ENCODE measurements around the gene SLC39A2. TPM values are rescaled to one million over a fixed set of nuclear protein-coding genes. Genes with fewer than 3 reads are reported as not detected.
A peak's percentile ranks its signal among the peaks of the same experiment; 100 is the strongest.

The SLC39A2 gene
- total and polyA plus RNA-seq, 5 donors from 2014 or later, result not detected

GRCh38 chr14:21015312-21015711, 16.2 kb downstream of the SLC39A2 start:
- Histone ChIP-seq H3K4me1 (ENCODE audit: control insufficient read depth, insufficient read depth, low read length, poor library complexity, severe bottlenecking) (no peaks in the 10 kb centered on the region), H3K27ac (ENCODE audit: insufficient read depth, low read length, poor library complexity, severe bottlenecking) (no peak overlapping the region), H3K9me3 (ENCODE audit: control insufficient read depth in 2 of 2, low read length in 2 of 2) (no peaks in the 10 kb centered on the region), H3K4me3 (ENCODE audit: low read depth, low read length) (no peak overlapping the region), H3K36me3 (ENCODE audit: control insufficient read depth, insufficient read depth, low read length) (peaks cover 9% of the 10 kb centered on the region), H3K27me3 (ENCODE audit: control insufficient read depth, insufficient read depth, low read length) (peaks cover 14% of the 10 kb centered on the region)
- H3K4me1 Mint-ChIP-seq, result no peaks in the 10 kb centered on the region
- H3K4me3 Mint-ChIP-seq, result no peak overlapping the region
- ATAC-seq (ENCODE audit: low read depth in 2 of 2), result no peak
- DNase-seq, result no peak
- H3K27ac Mint-ChIP-seq, result no peak overlapping the region
- peaks cover 21% of the 10 kb centered on the region for H3K36me3 Mint-ChIP-seq
- peaks cover 22% of the 10 kb centered on the region for H3K27me3 Mint-ChIP-seq
- H3K9me3 Mint-ChIP-seq, result no peaks in the 10 kb centered on the region

GRCh38 chr14:21016413-21017190, 17.5 kb downstream of the SLC39A2 start:
- Histone ChIP-seq H3K36me3 (ENCODE audit: control insufficient read depth, insufficient read depth, low read length) (peaks cover 9% of the 10 kb centered on the region), H3K27me3 (ENCODE audit: control insufficient read depth, insufficient read depth, low read length) (peaks cover 12% of the 10 kb centered on the region), H3K9me3 (ENCODE audit: control insufficient read depth in 2 of 2, low read length in 2 of 2) (no peaks in the 10 kb centered on the region), H3K27ac (ENCODE audit: insufficient read depth, low read length, poor library complexity, severe bottlenecking) (no peak overlapping the region), H3K4me3 (ENCODE audit: low read depth, low read length) (no peak overlapping the region), H3K4me1 (ENCODE audit: control insufficient read depth, insufficient read depth, low read length, poor library complexity, severe bottlenecking) (no peaks in the 10 kb centered on the region)
- H3K36me3 Mint-ChIP-seq, result peaks cover 30% of the 10 kb centered on the region
- peaks cover 0 to 2% (median 0%) of the 10 kb centered on the region in 4 donors for H3K4me1 Mint-ChIP-seq
- no peak for ATAC-seq (ENCODE audit: low read depth in 2 of 2)
- peak overlapping the region in 1 of 4 donors; percentile 42 for H3K4me3 Mint-ChIP-seq
- no peak for DNase-seq
- peak overlapping the region in 1 of 3 donors; percentile 33 for H3K27ac Mint-ChIP-seq
- peaks cover 20% of the 10 kb centered on the region for H3K27me3 Mint-ChIP-seq
- H3K9me3 Mint-ChIP-seq, result no peaks in the 10 kb centered on the region

- peaks cover 15% of the 10 kb centered on the region for H3K27me3 Mint-ChIP-seq
- no peaks in the 10 kb centered on the region for H3K9me3 ChIP-seq (ENCODE audit: control insufficient read depth in 2 of 2, low read length in 2 of 2)
- peaks cover 7% of the 10 kb centered on the region for H3K27me3 ChIP-seq (ENCODE audit: control insufficient read depth, insufficient read depth, low read length)
- H3K4me1 ChIP-seq (ENCODE audit: control insufficient read depth, insufficient read depth, low read length, poor library complexity, severe bottlenecking), result no peaks in the 10 kb centered on the region
- H3K9me3 Mint-ChIP-seq, result no peaks in the 10 kb centered on the region
- H3K36me3 Mint-ChIP-seq, result peaks cover 35% of the 10 kb centered on the region
- H3K27ac Mint-ChIP-seq, result no peak overlapping the region
- H3K4me3 Mint-ChIP-seq, result no peak overlapping the region
- peaks cover 0 to 9% (median 1%) of the 10 kb centered on the region in 4 donors for H3K4me1 Mint-ChIP-seq
- ATAC-seq (ENCODE audit: low read depth in 2 of 2), result no peak
- H3K36me3 ChIP-seq (ENCODE audit: control insufficient read depth, insufficient read depth, low read length), result peaks cover 9% of the 10 kb centered on the region
- DNase-seq, result no peak
- H3K4me3 ChIP-seq (ENCODE audit: low read depth, low read length), result no peak overlapping the region
- H3K27ac ChIP-seq (ENCODE audit: insufficient read depth, low read length, poor library complexity, severe bottlenecking), result no peak overlapping the region
Observed at GRCh38 chr14:21017528-21018245, 18.6 kb downstream of the SLC39A2 start.

GRCh38 chr14:21018286-21018685, 19.2 kb downstream of the SLC39A2 start:
- Histone ChIP-seq H3K4me1 (ENCODE audit: control insufficient read depth, insufficient read depth, low read length, poor library complexity, severe bottlenecking) (peaks cover under 1% of the 10 kb centered on the region), H3K36me3 (ENCODE audit: control insufficient read depth, insufficient read depth, low read length) (peaks cover 9% of the 10 kb centered on the region), H3K4me3 (ENCODE audit: low read depth, low read length) (no peak overlapping the region), H3K27ac (ENCODE audit: insufficient read depth, low read length, poor library complexity, severe bottlenecking) (no peak overlapping the region), H3K27me3 (ENCODE audit: control insufficient read depth, insufficient read depth, low read length) (peaks cover 6% of the 10 kb centered on the region), H3K9me3 (ENCODE audit: control insufficient read depth in 2 of 2, low read length in 2 of 2) (no peaks in the 10 kb centered on the region)
- Mint-ChIP-seq H3K27me3 (peaks cover 17% of the 10 kb centered on the region), H3K4me3 (no peak overlapping the region), H3K36me3 (peaks cover 38% of the 10 kb centered on the region), H3K4me1 (peaks cover 0 to 15% (median 5%) of the 10 kb centered on the region in 4 donors), H3K9me3 (no peaks in the 10 kb centered on the region), H3K27ac (no peak overlapping the region)
- ATAC-seq (ENCODE audit: low read depth in 2 of 2) (no peak), DNase-seq (no peak)

- Mint-ChIP-seq H3K4me3 (no peak overlapping the region), H3K27me3 (peaks cover 18% of the 10 kb centered on the region), H3K36me3 (peaks cover 38% of the 10 kb centered on the region), H3K4me1 (peaks cover 0 to 20% (median 6%) of the 10 kb centered on the region in 4 donors), H3K9me3 (no peaks in the 10 kb centered on the region), H3K27ac (no peak overlapping the region)
- H3K27ac ChIP-seq (ENCODE audit: insufficient read depth, low read length, poor library complexity, severe bottlenecking), result no peak overlapping the region
- H3K36me3 ChIP-seq (ENCODE audit: control insufficient read depth, insufficient read depth, low read length), result peaks cover 9% of the 10 kb centered on the region
- ATAC-seq (ENCODE audit: low read depth in 2 of 2) (no peak), DNase-seq (no peak)
- peaks cover 5% of the 10 kb centered on the region for H3K4me1 ChIP-seq (ENCODE audit: control insufficient read depth, insufficient read depth, low read length, poor library complexity, severe bottlenecking)
- peaks cover 6% of the 10 kb centered on the region for H3K27me3 ChIP-seq (ENCODE audit: control insufficient read depth, insufficient read depth, low read length)
- H3K9me3 ChIP-seq (ENCODE audit: control insufficient read depth in 2 of 2, low read length in 2 of 2), result no peaks in the 10 kb centered on the region
- H3K4me3 ChIP-seq (ENCODE audit: low read depth, low read length), result no peak overlapping the region
Observed at GRCh38 chr14:21018781-21019180, 19.7 kb downstream of the SLC39A2 start.

- Histone ChIP-seq H3K4me3 (ENCODE audit: low read depth, low read length) (no peak overlapping the region), H3K36me3 (ENCODE audit: control insufficient read depth, insufficient read depth, low read length) (peaks cover 9% of the 10 kb centered on the region), H3K27me3 (ENCODE audit: control insufficient read depth, insufficient read depth, low read length) (peaks cover 3% of the 10 kb centered on the region), H3K27ac (ENCODE audit: insufficient read depth, low read length, poor library complexity, severe bottlenecking) (no peak overlapping the region), H3K9me3 (ENCODE audit: control insufficient read depth in 2 of 2, low read length in 2 of 2) (no peaks in the 10 kb centered on the region), H3K4me1 (ENCODE audit: control insufficient read depth, insufficient read depth, low read length, poor library complexity, severe bottlenecking) (peaks cover 11% of the 10 kb centered on the region)
- Mint-ChIP-seq H3K27me3 (peaks cover 22% of the 10 kb centered on the region), H3K9me3 (no peaks in the 10 kb centered on the region), H3K36me3 (peaks cover 38% of the 10 kb centered on the region), H3K4me1 (peaks cover 0 to 26% (median 11%) of the 10 kb centered on the region in 4 donors), H3K4me3 (no peak overlapping the region), H3K27ac (no peak overlapping the region)
- ATAC-seq (ENCODE audit: low read depth in 2 of 2) (no peak), DNase-seq (no peak)
Observed at GRCh38 chr14:21019366-21019765, 20.3 kb downstream of the SLC39A2 start.

- Mint-ChIP-seq H3K27me3 (peaks cover 21% of the 10 kb centered on the region), H3K4me1 (peaks cover 0 to 28% (median 12%) of the 10 kb centered on the region in 4 donors), H3K36me3 (peaks cover 38% of the 10 kb centered on the region), H3K9me3 (no peaks in the 10 kb centered on the region), H3K27ac (peak overlapping the region in 1 of 3 donors; percentile 1), H3K4me3 (peak overlapping the region in 2 of 4 donors; percentile 58 to 75)
- Histone ChIP-seq H3K9me3 (ENCODE audit: control insufficient read depth in 2 of 2, low read length in 2 of 2) (no peaks in the 10 kb centered on the region), H3K27me3 (ENCODE audit: control insufficient read depth, insufficient read depth, low read length) (peaks cover 3% of the 10 kb centered on the region), H3K27ac (ENCODE audit: insufficient read depth, low read length, poor library complexity, severe bottlenecking) (no peak overlapping the region), H3K4me1 (ENCODE audit: control insufficient read depth, insufficient read depth, low read length, poor library complexity, severe bottlenecking) (peaks cover 20% of the 10 kb centered on the region), H3K36me3 (ENCODE audit: control insufficient read depth, insufficient read depth, low read length) (peaks cover 9% of the 10 kb centered on the region), H3K4me3 (ENCODE audit: low read depth, low read length) (no peak overlapping the region)
- DNase-seq (no peak), ATAC-seq (ENCODE audit: low read depth in 2 of 2) (no peak)
Observed at GRCh38 chr14:21020977-21021545, 22.0 kb downstream of the SLC39A2 start.

Data from CD4-positive, CD25-positive, alpha-beta regulatory T cell (primary cell).